ENCODE data around the gene MAP3K5. TPM values are rescaled to one million over a fixed set of nuclear protein-coding genes. Genes with fewer than 3 reads are reported as not detected.

Gene MAP3K5
- total and polyA plus RNA-seq, 2 of the 8 experiments (the other 6 are each of a cell fraction or from before 2014, with no cell fraction given) = 0.63 to 2.6 TPM

DNA sequence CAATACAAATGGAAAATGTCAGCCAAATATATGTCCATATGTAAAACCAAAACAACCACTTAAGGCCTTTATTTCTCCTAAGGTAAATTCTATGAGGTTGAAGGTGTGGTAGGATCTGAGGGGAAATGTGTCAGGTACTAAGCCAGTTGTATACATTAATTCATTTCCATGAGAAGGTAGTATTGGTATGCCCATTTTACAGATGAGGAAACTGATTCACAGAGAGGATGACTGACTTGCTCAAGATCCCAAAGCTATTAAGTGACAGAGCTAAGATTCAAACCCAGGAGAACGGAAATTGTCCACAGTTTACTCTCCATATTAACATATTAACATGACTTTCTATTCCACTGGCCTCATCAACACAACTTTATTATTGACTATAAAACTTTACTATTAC lies 177.9 kb downstream of the MAP3K5 start:
- Histone ChIP-seq H2AFZ (ENCODE audit: low read length) (no peak overlapping the region), H3K23me2 (ENCODE audit: low read depth, low read length) (no peaks in the 10 kb centered on the region; the same call in 1 of the 2 replicates), H3K14ac (ENCODE audit: insufficient read length) (no peak overlapping the region), H4K20me1 (replicated peaks in 1 of 2; ENCODE audit: control insufficient read depth in 1 of 2, insufficient read depth in 2 of 2, low read length in 2 of 2) (no peaks in the 10 kb centered on the region), H3K9me3 (ENCODE audit: insufficient read depth in 2 of 2, low read depth in 1 of 2, low read length in 1 of 2) (no peaks in the 10 kb centered on the region), H3K4ac (replicated peaks; ENCODE audit: insufficient read length, low read depth, low read length) (no peak overlapping the region), H3K27me3 (replicated peaks in 1 of 4; ENCODE audit: control insufficient read depth in 3 of 4, extremely low read depth in 1 of 4, insufficient read depth in 3 of 4, low read length in 3 of 4) (no peaks in the 10 kb centered on the region), H2BK120ac (replicated peaks; ENCODE audit: low read depth, low read length) (no peak overlapping the region), H3K4me3 (ENCODE audit: extremely low read depth in 1 of 4, insufficient read depth in 2 of 4, low read depth in 3 of 4, low read length in 4 of 4) (no peak overlapping the region), H4K8ac (ENCODE audit: extremely low read depth, insufficient read depth, low read length) (no peak overlapping the region), H3K23ac (ENCODE audit: insufficient read length) (no peak overlapping the region), H3K79me1 (ENCODE audit: low read depth, low read length) (no peaks in the 10 kb centered on the region), H3K27ac (ENCODE audit: low read depth, low read length) (no peak overlapping the region), H3K79me2 (ENCODE audit: control insufficient read depth in 1 of 2, insufficient read depth in 2 of 2, low read length in 2 of 2) (no peaks in the 10 kb centered on the region), H3K4me2 (ENCODE audit: insufficient read depth in 1 of 2, low read depth in 2 of 2, low read length in 2 of 2) (no peak overlapping the region), H4K5ac (ENCODE audit: insufficient read length, low read depth, low read length) (no peak overlapping the region), H4K91ac (replicated peaks; ENCODE audit: insufficient read length, low read length) (no peak overlapping the region), H2AK5ac (ENCODE audit: low read depth, low read length) (no peak overlapping the region), H3K36me3 (ENCODE audit: control insufficient read depth in 2 of 4, insufficient read depth in 4 of 4, low read length in 3 of 4) (no peaks in the 10 kb centered on the region), H3K56ac (replicated peaks; ENCODE audit: insufficient read length, low read depth, low read length) (no peak overlapping the region), H2BK5ac (ENCODE audit: low read depth, low read length) (no peak overlapping the region), H3K9ac (replicated peaks in 1 of 4; ENCODE audit: extremely low read depth in 1 of 4, low read depth in 3 of 4, low read length in 3 of 4) (no peak overlapping the region), H3K4me1 (replicated peaks in 1 of 4; ENCODE audit: control insufficient read depth in 3 of 4, insufficient read depth in 4 of 4, low read length in 3 of 4) (peaks cover 0 to 10% (median 1%) of the 10 kb centered on the region in 4 experiments; a peak in 4 of 7 replicates), H2BK20ac (ENCODE audit: low read length) (no peak overlapping the region), H2BK12ac (ENCODE audit: low read depth, low read length) (no peak overlapping the region), H2BK15ac (ENCODE audit: low read length) (no peak overlapping the region), H3K18ac (ENCODE audit: extremely low read depth, low read length) (no peak overlapping the region)
- FAIRE-seq (no peak), DNase-seq (ENCODE audit: low read depth in 1 of 2, low spot score in 2 of 2) (no peak)
- 85% methylated on average over 1 of the region's 1 CpG; no CpG with 5 or more reads in 1 of the 2 experiments for WGBS, 2 experiments (ENCODE audit: extremely low coverage in 1 of 2, insufficient coverage in 1 of 2, insufficient read length in 1 of 2, insufficient replicate concordance in 2 of 2, low coverage in 1 of 2, low lambda C conversion rate in 2 of 2, missing lambda C conversion rate in 1 of 2)
- TF ChIP-seq CHD1 (IDR thresholded peaks at IDR 0.05; ENCODE audit: low read depth, low read length) (no peak), KDM1A (IDR thresholded peaks at IDR 0.05; ENCODE audit: borderline replicate concordance, low read length) (peak; percentile 86), ASH2L (IDR thresholded peaks at IDR 0.05; ENCODE audit: low read length) (no peak)
- TF ChIP-seq, protein P1, sequence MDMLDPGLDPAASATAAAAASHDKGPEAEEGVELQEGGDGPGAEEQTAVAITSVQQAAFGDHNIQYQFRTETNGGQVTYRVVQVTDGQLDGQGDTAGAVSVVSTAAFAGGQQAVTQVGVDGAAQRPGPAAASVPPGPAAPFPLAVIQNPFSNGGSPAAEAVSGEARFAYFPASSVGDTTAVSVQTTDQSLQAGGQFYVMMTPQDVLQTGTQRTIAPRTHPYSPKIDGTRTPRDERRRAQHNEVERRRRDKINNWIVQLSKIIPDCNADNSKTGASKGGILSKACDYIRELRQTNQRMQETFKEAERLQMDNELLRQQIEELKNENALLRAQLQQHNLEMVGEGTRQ (IDR thresholded peaks at IDR 0.05; ENCODE audit: low read length) = no peak
- POLR2A ChIA-PET (ENCODE audit: partially characterized antibody) = no interaction called here
- CTCF ChIA-PET (ENCODE audit: partially characterized antibody) = interaction anchor here (1.4 to 3.1 kb wide), 3 partner anchors 30 to 194 kb away, joined by 4 to 17 read pairs (median 10); partner anchors contain the start of gene MAP3K5

Data from H1 (cell line).